ENCODE data around the gene SGO2.
"Not testable (repeated sequence)": the region's sequence is repeated elsewhere in the genome, so short reads cannot be mapped to it uniquely, and the experiment has no call there.

SGO2 gene

DNA sequence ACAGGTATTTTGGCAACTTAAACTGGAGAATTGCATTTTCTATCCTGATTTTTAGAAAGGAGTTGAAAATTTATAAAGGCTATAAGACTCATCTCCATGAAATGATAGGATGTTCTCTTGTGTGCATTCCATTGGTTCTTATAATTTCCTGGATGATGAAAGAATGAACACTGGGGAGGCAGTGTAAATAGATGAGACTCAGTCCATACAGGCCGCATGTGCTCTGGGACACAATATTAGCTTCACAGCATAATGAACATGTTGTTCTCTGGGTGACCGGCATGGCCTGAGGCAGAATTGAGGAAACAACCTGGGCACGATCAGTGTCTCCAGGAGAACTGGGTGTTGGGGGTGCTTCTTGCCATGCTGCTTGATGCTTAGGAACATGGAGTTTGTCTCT, 98.7 kb downstream of the SGO2 start:
- no peak for DNase-seq

DNA sequence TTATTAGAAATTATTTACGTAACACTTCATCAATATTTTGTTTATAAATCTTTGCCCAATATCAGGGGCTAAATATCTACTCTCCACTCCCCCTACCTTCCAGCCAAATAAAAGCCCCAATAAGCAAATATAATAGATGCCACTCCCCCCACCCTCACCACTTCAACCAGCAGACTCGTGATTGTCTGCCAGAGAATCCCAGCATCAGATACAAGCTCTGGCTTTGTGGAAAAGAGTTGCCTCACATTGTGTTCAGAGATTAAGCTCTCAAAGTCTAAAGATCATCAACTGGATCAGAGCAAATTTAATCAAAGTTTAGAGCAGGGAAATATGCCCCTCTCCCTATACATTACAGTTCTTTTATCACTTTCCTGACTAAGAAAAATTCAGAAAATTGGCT, 99.3 kb downstream of the SGO2 start:
- no peak for DNase-seq

DNA sequence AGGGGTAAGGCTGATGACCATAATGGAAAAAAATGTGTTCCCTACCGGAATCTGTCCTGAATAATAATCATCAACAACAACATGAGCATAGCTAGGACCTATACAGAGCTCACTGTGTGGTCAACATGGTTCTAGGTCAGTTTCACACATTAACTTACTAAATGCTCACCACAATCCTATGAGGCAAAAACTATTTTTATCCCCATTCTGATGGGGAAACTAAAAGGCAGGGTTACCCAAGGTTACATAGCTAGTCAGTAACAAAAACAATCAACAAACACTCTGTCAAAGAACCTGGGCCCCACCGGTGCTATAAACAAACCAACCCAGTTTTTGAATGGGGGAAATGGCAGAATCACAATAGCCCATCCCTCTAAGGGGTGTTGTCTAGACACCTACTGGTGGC, 100.0 kb downstream of the SGO2 start:
- no peak for DNase-seq

DNA sequence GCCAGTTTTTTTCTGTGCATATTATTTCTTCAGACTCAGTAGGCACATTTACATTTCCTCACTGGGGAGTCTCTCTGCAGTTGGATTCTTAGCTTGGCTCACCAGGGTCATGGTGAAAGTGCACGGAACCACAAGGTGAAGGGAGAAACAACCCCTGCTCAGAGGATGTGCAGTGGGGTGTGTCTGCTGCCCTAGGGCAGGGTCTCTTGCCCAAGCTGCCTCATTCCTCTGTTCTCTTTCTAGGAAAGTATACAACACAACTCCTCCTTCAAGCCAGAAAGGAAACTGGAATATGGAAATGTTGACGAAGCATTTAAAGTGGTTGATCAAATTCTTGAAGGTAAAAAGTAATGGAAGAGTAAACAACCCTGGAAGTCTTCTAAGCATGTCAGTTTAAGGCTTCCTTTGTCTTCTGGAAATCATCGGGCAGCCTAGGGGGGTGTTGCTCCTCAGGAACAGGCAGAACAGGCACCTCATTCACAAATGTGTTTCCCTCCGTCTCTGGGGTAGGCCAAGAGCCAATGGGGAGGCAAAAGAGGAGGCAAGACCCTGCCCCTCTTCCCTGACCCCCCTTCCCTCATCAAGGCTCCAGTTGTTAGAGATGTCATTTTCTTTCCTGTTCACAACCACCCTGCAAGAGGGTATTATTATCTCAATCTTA, 101.2 kb downstream of the SGO2 start:
- no peak for DNase-seq

DNA sequence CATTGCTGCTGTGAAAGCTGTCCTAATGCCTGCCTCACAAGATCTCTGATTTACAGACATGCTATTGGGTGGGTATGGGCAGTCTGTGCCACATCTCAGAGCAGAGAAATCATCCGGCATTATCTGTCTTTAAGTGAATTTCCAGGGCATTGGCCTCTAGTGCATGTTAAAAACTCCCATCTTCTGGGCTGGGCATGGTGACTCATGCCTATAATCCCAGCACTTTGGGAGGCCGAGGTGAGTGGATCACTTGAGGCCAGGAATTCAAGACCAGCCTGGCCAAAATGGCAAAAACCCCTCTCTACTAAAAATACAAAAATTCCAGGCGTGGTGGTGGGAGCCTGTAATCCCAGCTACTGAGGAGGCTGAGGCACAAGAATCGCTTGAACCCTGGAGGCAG, 102.5 kb downstream of the SGO2 start:
- DNase-seq: not testable (repeated sequence)

DNA sequence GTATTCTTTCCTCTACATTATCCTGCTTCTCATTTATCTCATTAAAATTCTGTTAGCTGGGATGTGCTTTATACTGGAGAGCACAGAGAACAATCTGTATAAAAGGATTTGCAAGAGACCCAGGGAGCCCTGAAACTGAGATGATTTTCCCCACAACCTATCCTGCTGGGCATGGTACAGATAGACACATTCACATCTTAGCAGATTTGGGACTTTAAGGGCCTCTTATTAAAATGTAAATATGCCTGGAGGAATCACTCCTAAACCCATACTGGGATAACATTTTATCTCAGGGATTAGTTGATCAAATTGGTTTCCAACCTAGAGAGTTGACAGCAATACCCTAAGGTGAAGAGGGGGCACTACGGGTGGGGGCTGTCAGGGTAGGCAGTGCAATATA, 105.3 kb downstream of the SGO2 start:
- DNase-seq: no peak
